Esophagus muscularis mucosa (tissue), 4 donors: ENCODE measurements around the gene P2RY8. TPM values are rescaled to one million over a fixed set of nuclear protein-coding genes. Genes with fewer than 3 reads are reported as not detected.
A peak's percentile ranks its signal among the peaks of the same experiment; 100 is the strongest.

ENCODE experiments used
- DNase-seq: peaks from one replicate; pipeline ENCODE4 v3.0.0-alpha.2; 2017; ENCODE audit errors: extremely low spot score
- H3K27ac ChIP-seq, 4 donors: fragments of 200-600 bp; sonication (generic); replicated peaks in 1 of 4; 1 replicate in 3 of 4; 2 replicates in 1 of 4; pipeline ENCODE4 v1.5.1; 2016 to 2019; ENCODE audit warnings: mild to moderate bottlenecking in 1 of 4
- H3K27me3 ChIP-seq, 4 donors: fragments of 200-600 bp; sonication (generic); one replicate each; pipeline versions ENCODE4 v1.5.1 to v1.6.0; 2016 to 2019
- H3K36me3 ChIP-seq, 4 donors: fragments of 200-600 bp; sonication (generic); one replicate each; pipeline ENCODE4 v1.5.1; 2016 to 2019
- H3K4me1 ChIP-seq, 4 donors: fragments of 200-600 bp; sonication (generic); one replicate each; pipeline ENCODE4 v1.5.1; 2016 to 2019
- H3K4me3 ChIP-seq, 4 donors: fragments of 200-600 bp; sonication (generic); 1 replicate in 2 of 4; 2 replicates in 2 of 4; pipeline ENCODE4 v1.5.1; 2016 to 2019; ENCODE audit warnings: mild to moderate bottlenecking in 4 of 4, moderate library complexity in 1 of 4
- H3K9me3 ChIP-seq, 4 donors: fragments of 200-600 bp; sonication (generic); 1 replicate in 3 of 4; 2 replicates in 1 of 4; pipeline ENCODE4 v1.5.1; 2016 to 2019
- EP300 ChIP-seq: sonication (generic); formaldehyde crosslinking; IDR thresholded peaks from one replicate; pipeline ENCODE4 v1.6.1; 2017; ENCODE audit warnings: antibody characterized with exemption
- POLR2A ChIP-seq: fragments of 450-650 bp; IDR thresholded peaks from one replicate; pipeline ENCODE4 v1.6.1; 2017; ENCODE audit warnings: antibody characterized with exemption, moderate library complexity, mild to moderate bottlenecking, low read depth
- POLR2AphosphoS5 ChIP-seq, 2 donors: sonication (generic); formaldehyde crosslinking; IDR thresholded peaks; one replicate each; pipeline ENCODE4 v1.6.1; 2017; ENCODE audit warnings: antibody characterized with exemption in 2 of 2
- WGBS: methylation state at CpG from one replicate; pipeline ENCODE4 v1.1.5; 2018; 5-methylcytosine and 5-hydroxymethylcytosine counted together
- intact Hi-C: fragments of 100-400 bp; cut with DNase I; formaldehyde crosslinking; loops from one replicate; pipeline ENCODE4 v1.15.1; 2023
- total RNA-seq, 4 donors: library from RNA; depleted of rRNA; stranded (reverse); fragments of >200 nt; gene quantifications; one replicate each; pipeline versions ENCODE4 v1.1.0 to v1.2.1, GENCODE V29; 2016
- TF ChIP-seq, protein P1 (sequence below), 3 experiments: fragments of 200-600 bp in 2 of 3; fragments of 450-650 bp in 1 of 3; sonication (generic) in 2 of 3; IDR thresholded peaks; one replicate each; pipeline ENCODE4 v1.5.1; 2017 to 2019; ENCODE audit warnings: antibody characterized with exemption in 3 of 3, mild to moderate bottlenecking in 2 of 3, moderate library complexity in 1 of 3

The P2RY8 gene
- total RNA-seq, 4 donors from 2014 or later: 0.63 to 3.1 (median 1.9) TPM

GRCh38 chrX:1466971-1467561 lies 69.9 kb downstream of the P2RY8 start:
- no peaks in the 10 kb centered on the region for H3K36me3 ChIP-seq
- no peaks in the 10 kb centered on the region for H3K9me3 ChIP-seq
- 45% methylated on average over 19 of the region's 20 CpGs for WGBS
- no peak overlapping the region for H3K27ac ChIP-seq
- H3K27me3 ChIP-seq: peaks cover 0 to 78% (median 2%) of the 10 kb centered on the region in 4 donors
- intact Hi-C loops: no loop called here
- peak; percentile 86 for DNase-seq
- H3K4me1 ChIP-seq: no peaks in the 10 kb centered on the region
- no peak overlapping the region for H3K4me3 ChIP-seq
- no peak for TF ChIP-seq POLR2A
- no peak for TF ChIP-seq EP300
- TF ChIP-seq, protein P1, sequence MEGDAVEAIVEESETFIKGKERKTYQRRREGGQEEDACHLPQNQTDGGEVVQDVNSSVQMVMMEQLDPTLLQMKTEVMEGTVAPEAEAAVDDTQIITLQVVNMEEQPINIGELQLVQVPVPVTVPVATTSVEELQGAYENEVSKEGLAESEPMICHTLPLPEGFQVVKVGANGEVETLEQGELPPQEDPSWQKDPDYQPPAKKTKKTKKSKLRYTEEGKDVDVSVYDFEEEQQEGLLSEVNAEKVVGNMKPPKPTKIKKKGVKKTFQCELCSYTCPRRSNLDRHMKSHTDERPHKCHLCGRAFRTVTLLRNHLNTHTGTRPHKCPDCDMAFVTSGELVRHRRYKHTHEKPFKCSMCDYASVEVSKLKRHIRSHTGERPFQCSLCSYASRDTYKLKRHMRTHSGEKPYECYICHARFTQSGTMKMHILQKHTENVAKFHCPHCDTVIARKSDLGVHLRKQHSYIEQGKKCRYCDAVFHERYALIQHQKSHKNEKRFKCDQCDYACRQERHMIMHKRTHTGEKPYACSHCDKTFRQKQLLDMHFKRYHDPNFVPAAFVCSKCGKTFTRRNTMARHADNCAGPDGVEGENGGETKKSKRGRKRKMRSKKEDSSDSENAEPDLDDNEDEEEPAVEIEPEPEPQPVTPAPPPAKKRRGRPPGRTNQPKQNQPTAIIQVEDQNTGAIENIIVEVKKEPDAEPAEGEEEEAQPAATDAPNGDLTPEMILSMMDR (IDR thresholded peaks at IDR 0.05): no peak
- TF ChIP-seq POLR2AphosphoS5 (IDR thresholded peaks at IDR 0.05): no peak

GRCh38 chrX:1466232-1466661 lies 70.7 kb downstream of the P2RY8 start:
- no peak overlapping the region for H3K4me3 ChIP-seq
- intact Hi-C loops: no loop called here
- H3K27ac ChIP-seq: no peak overlapping the region
- peaks cover 0 to 78% (median 2%) of the 10 kb centered on the region in 4 donors for H3K27me3 ChIP-seq
- TF ChIP-seq POLR2A: no peak
- TF ChIP-seq, protein P1 (IDR thresholded peaks at IDR 0.05): no peak
- no peak for TF ChIP-seq EP300
- no peak for TF ChIP-seq POLR2AphosphoS5 (IDR thresholded peaks at IDR 0.05)
- DNase-seq: peak; percentile 66
- 26% methylated on average over 20 of the region's 36 CpGs for WGBS
- no peaks in the 10 kb centered on the region for H3K4me1 ChIP-seq
- no peaks in the 10 kb centered on the region for H3K9me3 ChIP-seq
- no peaks in the 10 kb centered on the region for H3K36me3 ChIP-seq

DNA sequence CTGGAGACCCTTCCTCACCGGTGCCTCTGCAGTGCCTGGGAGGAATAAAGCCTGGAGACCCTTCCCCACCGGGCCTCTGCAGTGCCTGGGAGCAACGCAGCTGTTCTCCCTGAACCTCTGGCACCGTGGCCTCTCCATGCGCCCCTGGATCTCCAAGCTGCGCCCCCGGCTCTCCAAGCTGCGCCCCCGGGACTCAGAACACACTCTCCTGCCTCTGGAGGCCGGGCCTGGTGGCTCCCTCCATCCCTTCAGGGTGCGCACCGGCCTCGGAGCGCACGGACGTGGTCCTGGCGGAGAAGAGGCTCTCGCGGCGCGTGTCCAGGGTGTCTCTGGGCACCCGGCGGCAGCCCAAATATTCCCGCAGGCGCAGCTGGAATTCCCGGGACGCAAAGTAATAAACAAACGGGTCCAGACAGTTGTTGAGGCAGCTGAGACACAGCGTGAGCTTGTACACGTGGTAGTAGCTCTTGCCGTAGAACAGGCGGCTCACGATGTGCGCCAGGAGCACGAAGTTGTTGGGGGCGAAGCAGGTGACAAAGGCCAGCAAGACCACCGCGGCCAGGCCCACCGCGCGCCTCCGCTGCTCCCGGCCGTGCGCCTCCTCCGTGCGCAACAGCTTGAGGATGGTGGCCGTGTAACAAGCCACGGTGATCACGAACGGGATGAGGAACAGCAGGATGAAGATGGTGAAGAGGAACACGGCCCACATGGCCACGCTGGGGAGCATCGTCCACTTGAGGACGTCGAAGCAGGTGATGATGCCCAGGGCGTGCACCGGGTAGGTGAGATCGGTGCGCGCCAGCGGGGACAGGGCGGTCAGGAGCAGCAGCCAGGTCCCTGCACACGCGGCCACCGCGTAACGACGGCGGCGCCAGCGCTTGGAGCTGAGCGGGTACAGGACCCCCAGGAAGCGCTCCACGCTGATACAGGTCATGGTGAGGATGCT lies 71.4 kb downstream of the P2RY8 start:
- Histone ChIP-seq H3K4me3 (no peak overlapping the region), H3K4me1 (no peaks in the 10 kb centered on the region), H3K27me3 (peaks cover 0 to 73% (median 2%) of the 10 kb centered on the region in 4 donors), H3K27ac (no peak overlapping the region), H3K9me3 (no peaks in the 10 kb centered on the region), H3K36me3 (no peaks in the 10 kb centered on the region)
- WGBS: 43% methylated on average over 59 of the region's 75 CpGs
- TF ChIP-seq POLR2AphosphoS5 (IDR thresholded peaks at IDR 0.05) (no peak), EP300 (no peak), POLR2A (no peak)
- TF ChIP-seq, protein P1 (IDR thresholded peaks at IDR 0.05): no peak
- peak; percentile 81 for DNase-seq
- intact Hi-C loops: no loop called here

DNA sequence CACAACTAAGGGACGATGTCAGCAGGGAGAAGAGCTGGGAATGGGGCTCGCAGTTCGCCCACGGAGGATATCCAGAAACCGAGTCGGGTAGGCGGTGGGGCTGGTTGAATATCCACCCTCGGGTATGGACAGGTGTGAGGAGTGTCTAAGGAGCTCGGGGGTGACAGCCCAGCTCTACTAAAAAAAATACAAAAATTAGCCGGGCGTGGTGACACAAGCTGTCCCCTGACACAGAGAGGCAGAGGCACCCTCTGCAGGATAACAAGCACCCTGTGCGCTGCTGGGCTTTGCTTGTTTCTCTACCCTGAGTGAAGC lies 72.1 kb downstream of the P2RY8 start:
- 66% methylated on average over 12 of the region's 12 CpGs for WGBS
- peaks cover 0 to 66% (median 2%) of the 10 kb centered on the region in 4 donors for H3K27me3 ChIP-seq
- TF ChIP-seq POLR2AphosphoS5 (IDR thresholded peaks at IDR 0.05) (no peak), EP300 (no peak), POLR2A (no peak)
- TF ChIP-seq, protein P1 (IDR thresholded peaks at IDR 0.05): no peak
- no peaks in the 10 kb centered on the region for H3K36me3 ChIP-seq
- H3K4me1 ChIP-seq: no peaks in the 10 kb centered on the region
- no peak for DNase-seq
- H3K9me3 ChIP-seq: no peaks in the 10 kb centered on the region
- intact Hi-C loops: no loop called here
- no peak overlapping the region for H3K27ac ChIP-seq
- no peak overlapping the region for H3K4me3 ChIP-seq
